ENCODE measurements around the gene DOHH. TPM values are rescaled to one million over a fixed set of nuclear protein-coding genes. Genes with fewer than 3 reads are reported as not detected.

DOHH gene
- total RNA-seq: 10 to 100 TPM; 10.2 to 10.3 TPM

GRCh38 chr19:3500429-3501101, at the start of gene DOHH:
Gene DOHH, minus strand, starts transcription at chr19:3500674. Its CDS starts 3,860 bp downstream, at chr19:3496814.

DNA sequence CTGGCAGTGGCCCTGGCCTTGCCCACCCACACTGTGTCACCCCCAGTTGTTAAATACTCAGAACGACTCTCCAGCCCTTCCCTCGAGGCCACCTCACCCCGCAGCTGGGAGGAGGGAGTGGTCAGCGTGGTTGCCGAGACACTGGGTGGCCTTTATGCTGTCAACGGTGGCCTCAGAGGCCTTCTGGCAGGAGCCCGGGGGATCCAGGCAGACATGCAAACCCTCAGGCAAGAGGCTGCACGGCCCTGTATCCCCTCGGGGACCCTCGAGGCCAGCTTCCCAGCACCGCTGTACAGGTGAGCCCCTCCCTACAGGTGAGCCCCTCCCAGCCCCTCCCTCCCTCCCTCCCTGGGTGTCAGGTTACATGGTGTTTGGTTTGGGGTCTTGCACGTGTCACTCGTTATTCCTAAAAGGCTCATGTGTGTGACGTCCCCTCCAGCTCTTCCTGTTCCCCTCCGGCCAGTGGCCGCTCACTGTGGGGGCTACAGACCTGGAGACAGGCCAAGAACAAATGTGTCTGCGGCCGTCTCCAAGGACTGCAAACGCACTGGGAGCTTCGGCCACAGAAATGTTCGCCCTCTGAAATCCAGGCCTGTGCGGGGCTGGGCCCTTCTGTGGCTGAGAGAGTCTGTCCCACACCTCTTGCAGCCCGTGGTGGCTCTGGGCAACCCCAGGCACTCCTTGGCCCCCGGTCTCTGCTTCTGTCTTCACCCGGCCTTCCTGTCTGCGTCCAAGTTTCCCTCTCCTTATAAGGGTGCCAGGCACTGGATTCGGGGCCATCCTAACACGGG, 38.7 kb upstream of the DOHH start, which contains the start of gene TEKTIP1:
TEKTIP1 (plus strand) TSS at position 210 of the 791 bp plus-strand sequence; CDS start at position 214, 4 bp downstream.

DNA sequence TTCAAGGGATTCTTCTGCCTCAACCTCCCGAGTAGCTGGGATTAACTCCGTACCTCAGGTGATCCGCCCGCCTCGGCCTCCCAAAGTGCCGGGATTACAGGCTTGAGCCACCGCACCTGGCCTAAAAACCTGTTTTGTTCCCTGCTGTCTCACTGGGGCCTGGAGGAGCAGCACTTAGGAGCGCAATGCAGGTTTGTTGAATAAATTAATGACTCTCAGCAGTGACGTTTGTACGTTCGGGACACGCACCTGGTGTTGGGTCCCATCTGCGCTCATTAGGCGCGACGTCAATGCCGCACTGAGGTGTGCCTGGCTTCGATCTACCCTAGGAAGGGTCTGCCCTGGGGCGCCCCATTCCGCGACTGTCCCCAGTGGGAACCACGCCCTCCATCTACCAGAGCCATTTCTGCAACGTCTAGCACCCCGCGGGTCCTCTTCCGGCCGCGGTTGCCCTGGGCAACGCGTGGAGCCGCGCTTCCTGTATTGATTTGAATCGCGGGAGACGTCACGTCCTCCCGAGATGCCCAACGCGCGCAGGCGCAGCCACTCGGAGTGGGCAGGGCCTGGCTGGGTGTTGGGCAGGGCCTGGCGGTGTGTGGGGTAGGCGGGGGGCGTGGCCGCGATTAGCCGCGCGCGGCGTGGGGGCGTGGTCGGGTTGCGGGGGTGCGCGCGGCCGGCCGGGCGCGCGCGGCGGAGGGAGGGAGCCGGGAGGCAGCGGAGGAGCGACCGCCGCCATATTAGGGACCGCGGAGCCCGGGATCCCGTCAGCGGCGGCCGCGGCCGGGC, 5.3 kb upstream of the DOHH start, which contains the start of gene FZR1:
FZR1 (plus strand) TSS at position 714 of the 786 bp plus-strand sequence. CDS start 16,679 bp downstream, outside the sequence.

GRCh38 chr19:3483226-3483628, 17.2 kb downstream of the DOHH start, which contains the start of gene SMIM44:
Gene SMIM44, minus strand, starts transcription at chr19:3483441. Its CDS starts 38 bp downstream, at chr19:3483403.

GRCh38 chr19:3480383-3481091, 19.9 kb downstream of the DOHH start, which contains the start of gene SMIM24:
Gene SMIM24, minus strand, starts transcription at chr19:3480525. Its CDS starts 62 bp downstream, at chr19:3480463.

Other genes with a start within 250 kb of the DOHH start
- gene NFIC, start 134.1 kb downstream of the DOHH start, total RNA-seq: 10 to 100 TPM; 11.1 to 12.6 TPM
- gene SMIM24, start 20.1 kb downstream of the DOHH start, total RNA-seq: under 1 TPM in 1 of 2 experiments, not detected in 1; 0.25 TPM
- not detected for gene SMIM44, start 17.2 kb downstream of the DOHH start, total RNA-seq
- gene FZR1, start 5.6 kb upstream of the DOHH start, total RNA-seq: 10 to 100 TPM; 69.4 to 71.1 TPM
- 1 to 10 TPM; 5.7 to 6.1 TPM for gene TEKTIP1, start 38.5 kb upstream of the DOHH start, total RNA-seq
- 10 to 100 TPM; 80.6 to 82.9 TPM for gene MFSD12, start 56.9 kb upstream of the DOHH start, total RNA-seq
- gene HMG20B, start 72.3 kb upstream of the DOHH start, total RNA-seq: 10 to 100 TPM; 50.4 to 54.3 TPM
- gene GIPC3, start 84.8 kb upstream of the DOHH start, total RNA-seq: 1 to 10 TPM; 2.9 to 3.0 TPM
- gene TBXA2R, start 106.2 kb upstream of the DOHH start, total RNA-seq: 1 to 10 TPM; 3.8 TPM
- 10 to 100 TPM; 29.1 to 30.9 TPM for gene CACTIN, start 126.1 kb upstream of the DOHH start, total RNA-seq
- gene PIP5K1C, start 199.8 kb upstream of the DOHH start, total RNA-seq: 10 to 100 TPM; 19.9 to 22.1 TPM
- gene TJP3, start 207.7 kb upstream of the DOHH start, total RNA-seq: 1 to 10 TPM; 4.1 to 6.0 TPM

Data from activated naive CD4-positive, alpha-beta T cell treated with anti-CD3 and anti-CD28 coated beads, Interleukin-2, amount 10 ng/mL, durations not matched to agents 5 hours and 36 hours (primary cell).